Femur (tissue), 1 donor: Measurements from ENCODE around the gene GTPBP2.
"Not testable (repeated sequence)": the region's sequence is repeated elsewhere in the genome, so short reads cannot be mapped to it uniquely, and the experiment has no call there.

ENCODE experiments used
- DNase-seq: peaks from one replicate; pipeline ENCODE4 v3.0.0-alpha.2; 2017

The GTPBP2 gene, protein sequence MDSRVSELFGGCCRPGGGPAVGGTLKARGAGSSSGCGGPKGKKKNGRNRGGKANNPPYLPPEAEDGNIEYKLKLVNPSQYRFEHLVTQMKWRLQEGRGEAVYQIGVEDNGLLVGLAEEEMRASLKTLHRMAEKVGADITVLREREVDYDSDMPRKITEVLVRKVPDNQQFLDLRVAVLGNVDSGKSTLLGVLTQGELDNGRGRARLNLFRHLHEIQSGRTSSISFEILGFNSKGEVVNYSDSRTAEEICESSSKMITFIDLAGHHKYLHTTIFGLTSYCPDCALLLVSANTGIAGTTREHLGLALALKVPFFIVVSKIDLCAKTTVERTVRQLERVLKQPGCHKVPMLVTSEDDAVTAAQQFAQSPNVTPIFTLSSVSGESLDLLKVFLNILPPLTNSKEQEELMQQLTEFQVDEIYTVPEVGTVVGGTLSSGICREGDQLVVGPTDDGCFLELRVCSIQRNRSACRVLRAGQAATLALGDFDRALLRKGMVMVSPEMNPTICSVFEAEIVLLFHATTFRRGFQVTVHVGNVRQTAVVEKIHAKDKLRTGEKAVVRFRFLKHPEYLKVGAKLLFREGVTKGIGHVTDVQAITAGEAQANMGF

DNA sequence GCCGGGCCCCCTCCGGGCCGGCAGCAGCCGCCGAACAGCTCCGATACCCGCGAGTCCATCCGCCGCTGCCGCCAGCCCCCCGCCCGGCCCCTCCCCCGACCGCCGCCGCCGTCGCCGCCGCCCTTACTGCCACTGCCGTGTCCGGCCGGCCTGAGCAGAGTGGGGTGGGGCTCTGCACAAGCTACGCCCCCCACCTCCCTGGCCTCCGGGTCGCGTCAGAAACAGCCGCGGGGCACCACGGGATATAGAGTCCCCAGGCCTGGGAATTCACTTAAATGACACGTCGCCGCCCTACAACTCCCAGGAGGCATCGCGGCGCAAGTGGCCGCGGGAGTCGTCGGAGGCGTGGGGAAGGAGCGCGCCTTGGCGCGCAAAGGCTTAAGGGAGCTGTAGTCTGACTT lies at the start of gene GTPBP2:
GTPBP2 (minus strand) TSS at position 161 of the 401 bp plus-strand sequence; CDS start at position 59, 102 bp downstream.
- DNase-seq: peak; percentile 99

DNA sequence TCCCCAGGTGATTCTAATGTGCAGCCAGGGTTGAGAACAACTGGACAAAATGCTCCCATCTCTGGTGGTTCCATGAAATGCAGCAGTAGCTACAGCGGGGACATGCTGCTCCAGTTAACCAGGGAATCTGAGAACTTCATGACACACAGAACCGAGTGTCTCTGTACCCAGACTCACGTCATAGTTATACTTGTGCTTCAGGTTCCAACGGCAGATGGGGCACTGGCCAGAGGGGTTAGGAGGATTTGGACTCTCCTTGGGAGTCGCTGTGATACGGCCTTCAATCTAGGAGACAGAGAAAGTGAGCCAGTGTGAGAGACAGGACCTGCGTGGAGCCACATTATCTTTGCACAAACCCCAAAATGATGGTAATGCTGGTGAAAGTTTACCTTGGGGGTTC lies 49.3 kb upstream of the GTPBP2 start:
- no peak for DNase-seq

DNA sequence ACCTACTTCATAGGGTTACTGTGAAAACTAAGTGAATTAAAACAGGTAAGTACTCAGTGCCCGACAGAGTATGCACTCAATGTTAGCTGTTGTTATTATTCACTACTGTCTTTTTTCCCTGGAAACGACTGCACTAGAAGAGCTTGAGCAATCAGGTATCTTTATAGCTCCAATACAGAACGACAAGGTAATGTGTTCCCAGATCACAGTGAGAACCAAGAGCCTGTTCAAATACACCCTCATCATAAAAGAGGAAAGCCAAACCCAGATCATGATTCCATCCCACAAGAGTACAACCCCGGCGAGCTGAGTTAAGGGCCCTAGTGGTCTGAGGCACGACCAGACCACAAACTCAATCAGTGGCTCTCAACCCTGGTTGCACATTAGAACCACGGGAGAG lies 48.7 kb upstream of the GTPBP2 start:
- DNase-seq: no peak

DNA sequence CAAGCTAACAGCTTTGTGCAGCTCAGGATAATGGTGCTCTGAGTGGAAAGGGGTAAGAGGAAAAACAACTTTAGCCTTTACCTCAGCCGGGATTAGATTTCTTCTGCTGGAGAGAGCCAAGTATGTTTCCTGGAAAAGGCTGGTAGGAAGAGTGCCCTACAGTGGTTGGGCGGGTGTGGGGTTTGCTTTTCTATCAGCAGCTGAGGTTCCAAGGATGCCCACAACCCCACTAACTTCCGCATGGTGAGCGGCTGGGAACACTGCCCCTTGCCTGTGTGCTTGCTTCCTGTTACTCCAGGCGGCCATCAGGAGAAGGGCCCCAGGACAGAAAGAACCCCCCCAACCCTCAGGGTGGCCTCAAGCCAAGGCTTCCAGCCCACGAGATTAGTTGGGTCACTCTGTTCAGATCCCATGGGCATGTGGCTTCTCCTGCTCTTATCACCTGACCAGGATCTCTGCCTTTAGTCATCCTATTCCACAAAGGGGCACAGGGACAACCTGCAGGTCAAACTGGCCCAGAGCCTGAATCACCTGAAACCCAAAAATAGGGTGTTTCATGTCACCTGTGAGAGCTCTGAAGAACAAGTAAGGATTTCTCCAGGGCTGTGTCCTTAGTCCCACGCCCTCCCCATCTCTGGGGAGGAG lies 48.0 kb upstream of the GTPBP2 start:
- no peak for DNase-seq

DNA sequence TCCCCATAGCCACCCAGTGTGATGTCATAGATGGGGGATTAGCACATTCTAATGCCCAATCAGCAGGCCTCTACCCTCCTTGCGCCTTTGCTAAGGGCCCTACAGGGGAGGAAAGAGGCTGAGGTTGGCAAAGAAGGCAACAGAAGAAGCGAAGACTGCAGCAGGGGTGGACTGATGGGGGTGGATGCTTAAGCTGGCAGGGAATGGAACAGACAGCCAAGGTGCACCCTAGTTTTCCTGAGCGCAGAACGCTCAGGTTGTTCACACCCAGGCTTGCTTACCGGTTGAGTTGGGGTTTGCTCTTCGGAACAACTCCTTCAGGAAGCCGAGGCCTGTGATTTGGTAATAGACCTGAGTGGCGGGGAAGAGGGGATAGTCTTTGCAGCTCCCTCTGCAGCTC lies 45.9 kb upstream of the GTPBP2 start:
- DNase-seq: no peak

DNA sequence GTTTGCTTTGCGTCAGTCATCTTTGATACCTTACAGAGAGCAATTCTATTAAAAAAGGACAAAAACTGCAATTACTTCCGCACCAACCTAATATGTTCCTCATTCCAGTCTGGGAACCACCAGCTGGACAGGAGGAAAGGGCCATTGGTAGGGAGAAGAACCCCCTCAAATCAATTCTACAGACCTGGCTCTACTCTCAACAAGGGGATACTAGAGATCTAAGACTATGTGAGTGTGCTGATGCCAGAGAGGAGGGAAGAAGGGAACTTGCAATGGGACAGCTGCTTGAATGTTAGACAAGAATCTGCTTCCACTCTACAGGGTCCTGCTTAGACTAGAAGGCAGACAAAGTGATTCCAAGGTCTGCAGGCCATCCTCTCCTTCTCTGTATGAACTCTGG lies 45.2 kb upstream of the GTPBP2 start:
- DNase-seq: no peak

DNA sequence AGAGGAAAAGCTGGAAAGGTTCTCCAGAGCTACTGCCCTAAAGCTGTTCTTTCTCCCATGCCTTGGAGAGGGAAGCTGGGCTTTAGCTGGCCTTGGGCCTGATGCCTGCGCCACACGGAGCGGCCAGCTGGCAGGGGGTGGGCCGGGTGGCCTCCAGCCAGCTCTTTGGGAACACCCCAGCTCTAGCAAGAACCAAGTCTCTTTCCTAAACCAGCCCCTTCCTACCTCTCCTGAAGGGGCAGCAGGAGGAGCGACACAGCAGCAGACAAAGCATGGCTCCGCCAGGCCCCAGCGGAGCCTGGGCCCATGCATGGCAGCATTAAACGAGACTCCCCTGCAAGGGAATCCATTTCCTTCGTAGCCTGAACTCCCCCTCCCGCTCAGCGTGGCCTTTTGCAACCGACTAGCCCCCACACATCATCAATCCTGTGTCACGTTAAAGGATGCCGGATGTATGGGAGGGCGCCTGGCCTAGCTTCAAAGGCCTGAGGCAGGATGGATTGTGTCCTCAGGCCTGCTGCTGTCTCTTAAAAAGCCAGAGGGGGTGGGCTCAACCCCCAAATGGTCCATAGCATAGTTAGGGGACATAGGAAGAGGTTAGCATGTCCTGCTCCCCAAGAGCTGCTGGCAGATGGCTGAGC lies 44.5 kb upstream of the GTPBP2 start:
- peak; percentile 60 for DNase-seq

DNA sequence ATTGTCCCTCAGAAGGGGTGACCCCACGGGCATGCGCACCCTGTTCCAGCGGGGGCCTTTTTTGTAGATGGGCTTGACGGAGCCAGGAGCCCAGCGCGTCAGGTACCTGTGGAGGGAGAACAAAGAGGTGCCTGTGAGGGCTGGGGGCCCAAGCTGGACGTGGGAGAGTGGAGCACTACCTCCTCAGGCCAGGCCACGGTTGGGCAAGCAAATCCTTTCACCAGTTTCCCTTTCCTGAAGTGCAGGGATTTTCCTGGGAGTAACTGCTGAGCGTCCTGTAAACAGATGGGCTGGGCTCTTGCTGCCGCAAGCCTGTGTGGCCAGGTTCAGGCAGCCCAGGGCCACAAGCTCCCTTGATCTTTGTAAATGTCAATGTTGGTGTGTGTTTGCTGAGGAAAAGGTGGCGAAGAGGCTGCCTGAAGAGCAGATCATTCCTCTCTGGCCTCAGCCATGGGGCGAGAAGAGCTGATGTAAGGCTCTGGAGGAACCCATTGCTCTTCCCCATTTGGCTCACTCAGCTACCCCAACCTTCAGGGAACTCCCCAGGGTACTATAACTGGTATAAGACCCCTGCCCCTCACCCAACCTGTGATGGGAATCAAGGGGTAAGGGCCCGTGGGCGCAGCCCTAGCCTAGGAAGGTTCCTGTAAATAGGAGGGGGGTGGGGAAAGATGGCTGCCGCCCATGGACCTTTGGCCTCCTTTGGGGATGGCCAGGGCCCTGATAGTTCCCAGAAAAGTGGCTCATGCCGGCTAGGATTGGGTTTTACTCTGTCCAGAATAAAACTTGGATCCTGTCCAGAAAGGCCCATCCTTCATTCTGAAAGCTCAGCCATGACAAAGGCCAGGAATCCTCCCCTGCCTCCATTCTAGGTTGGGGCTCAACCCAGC lies 43.0 kb upstream of the GTPBP2 start:
- DNase-seq: no peak

DNA sequence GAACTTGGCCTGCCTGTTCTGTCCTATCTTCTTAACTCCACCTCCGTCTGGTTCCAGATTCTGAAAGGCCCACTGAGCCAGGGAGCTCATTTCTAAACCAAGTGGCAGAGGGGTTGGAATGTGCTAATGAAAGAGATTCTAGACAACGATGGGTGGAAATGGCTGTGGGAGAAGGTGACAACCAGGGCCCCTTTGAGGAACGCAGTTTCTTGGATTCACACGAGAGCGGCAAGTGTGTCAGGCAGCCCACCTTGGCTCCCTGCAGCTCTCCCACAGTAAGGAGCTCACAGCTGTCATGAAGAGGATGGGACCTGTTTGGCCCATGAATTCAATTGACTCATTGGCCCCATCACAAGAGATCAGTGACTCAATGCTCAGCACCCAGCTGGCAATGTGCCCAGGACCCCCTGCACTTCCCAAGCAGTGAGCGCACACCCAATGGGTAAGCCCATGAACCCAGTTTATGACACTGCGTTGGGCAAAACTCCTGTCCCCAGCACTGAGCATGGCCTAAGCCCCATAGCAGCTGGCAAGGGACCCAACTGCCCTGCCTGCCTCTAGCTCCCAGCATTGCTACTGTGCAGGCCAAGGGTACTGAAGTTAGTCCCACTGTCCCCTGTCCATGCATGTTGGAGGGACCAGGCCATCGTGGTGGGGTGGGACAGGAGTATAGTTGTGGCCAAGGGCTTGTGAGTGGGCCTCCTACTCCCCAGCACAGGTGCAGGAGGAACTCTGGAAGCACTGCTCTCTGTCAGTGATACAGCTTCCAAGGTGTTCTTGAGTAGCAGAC lies 42.1 kb upstream of the GTPBP2 start:
- no peak for DNase-seq

DNA sequence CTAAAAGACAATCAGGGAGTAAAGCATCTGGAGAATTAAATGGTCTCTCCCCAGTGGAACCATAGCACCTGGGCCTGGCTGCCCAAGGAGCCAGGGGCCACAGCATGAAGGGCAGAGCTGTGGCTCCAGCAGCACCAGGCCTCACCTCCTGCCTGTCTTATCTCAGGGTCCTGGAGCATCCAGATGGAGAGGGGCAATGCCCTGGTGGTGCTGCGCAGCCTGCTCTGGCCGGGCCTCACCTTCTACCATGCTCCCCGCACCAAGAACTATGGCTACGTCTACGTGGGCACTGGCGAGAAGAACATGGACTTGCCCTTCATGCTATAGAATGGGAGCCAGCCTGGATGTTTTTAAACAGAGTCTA lies 41.5 kb upstream of the GTPBP2 start:
- no peak for DNase-seq

DNA sequence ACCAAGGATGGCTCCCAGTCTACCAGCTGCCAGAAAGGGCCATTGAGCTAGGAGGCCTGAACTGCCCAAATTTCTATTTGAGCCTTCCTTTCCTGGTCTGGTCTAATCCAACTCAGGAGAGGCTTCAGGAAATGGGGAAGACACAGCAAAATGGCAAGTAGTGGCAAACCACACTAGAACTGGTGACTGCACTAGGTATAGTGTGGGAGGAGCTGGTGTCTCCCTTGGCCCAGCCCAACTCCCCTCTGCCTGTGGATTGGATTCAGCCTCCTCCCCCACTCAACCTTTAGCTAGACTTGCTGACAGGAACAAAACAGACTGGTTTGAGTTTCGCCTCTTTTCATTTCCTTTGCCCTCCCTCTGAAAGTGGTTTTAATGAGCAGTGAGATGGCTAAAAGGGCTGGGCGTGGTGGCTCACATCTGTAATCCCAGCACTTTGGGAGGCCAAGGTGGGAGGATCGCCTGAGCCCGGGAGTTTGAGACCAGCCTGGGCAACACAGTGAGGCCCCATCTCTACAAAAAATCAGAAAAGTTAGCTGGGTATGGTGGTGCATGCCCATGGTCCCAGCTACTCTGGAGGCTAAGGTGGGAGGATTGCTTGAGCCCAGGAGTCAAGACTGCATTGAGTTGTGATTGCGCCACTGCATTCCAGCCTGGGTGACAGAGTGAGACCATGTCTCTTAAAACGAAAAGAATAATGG lies 41.0 kb upstream of the GTPBP2 start:
- no peak for DNase-seq

DNA sequence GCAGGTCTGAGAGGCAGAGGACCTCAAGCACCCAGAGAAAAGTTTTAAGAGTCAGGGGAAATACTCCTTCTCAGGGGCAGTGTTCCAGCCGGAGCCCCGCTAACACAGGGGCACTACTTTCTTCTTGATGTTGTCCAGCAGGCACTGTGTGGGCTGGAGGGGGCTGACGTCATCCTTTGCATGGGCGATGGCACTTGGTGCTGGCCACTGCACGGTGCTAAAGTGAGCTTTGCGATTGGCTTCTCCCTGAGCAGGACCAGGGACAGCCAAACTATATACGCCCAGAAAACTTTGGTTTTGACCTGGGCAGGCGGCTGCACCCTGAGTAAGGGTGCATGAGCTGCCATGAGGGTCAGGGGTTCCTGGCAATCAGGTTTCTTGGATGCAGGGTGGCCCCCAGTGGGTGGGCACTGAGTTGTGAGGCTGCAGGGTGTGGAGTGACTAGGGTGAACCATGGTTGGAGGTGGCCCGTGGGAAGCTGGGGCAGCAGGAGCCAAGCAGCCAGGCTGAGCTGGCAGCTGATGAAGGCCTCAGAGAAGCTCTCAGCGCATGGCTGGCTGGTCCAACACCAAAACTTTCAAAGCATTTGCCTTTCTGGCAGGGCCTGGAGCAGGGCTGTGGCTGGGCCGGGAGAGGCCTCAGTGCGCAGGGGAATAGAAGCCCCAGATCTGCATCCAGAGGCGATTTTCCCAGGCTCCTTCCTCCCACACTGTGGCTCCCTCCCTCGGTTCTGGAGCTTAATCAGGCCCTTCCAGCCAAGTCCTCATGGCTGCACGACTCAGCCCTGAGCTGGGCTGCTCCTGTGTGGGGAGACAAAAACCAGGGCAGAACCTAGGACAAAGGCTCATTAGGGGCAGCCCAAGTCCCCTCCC lies 40.2 kb upstream of the GTPBP2 start:
- peak; percentile 84 for DNase-seq

DNA sequence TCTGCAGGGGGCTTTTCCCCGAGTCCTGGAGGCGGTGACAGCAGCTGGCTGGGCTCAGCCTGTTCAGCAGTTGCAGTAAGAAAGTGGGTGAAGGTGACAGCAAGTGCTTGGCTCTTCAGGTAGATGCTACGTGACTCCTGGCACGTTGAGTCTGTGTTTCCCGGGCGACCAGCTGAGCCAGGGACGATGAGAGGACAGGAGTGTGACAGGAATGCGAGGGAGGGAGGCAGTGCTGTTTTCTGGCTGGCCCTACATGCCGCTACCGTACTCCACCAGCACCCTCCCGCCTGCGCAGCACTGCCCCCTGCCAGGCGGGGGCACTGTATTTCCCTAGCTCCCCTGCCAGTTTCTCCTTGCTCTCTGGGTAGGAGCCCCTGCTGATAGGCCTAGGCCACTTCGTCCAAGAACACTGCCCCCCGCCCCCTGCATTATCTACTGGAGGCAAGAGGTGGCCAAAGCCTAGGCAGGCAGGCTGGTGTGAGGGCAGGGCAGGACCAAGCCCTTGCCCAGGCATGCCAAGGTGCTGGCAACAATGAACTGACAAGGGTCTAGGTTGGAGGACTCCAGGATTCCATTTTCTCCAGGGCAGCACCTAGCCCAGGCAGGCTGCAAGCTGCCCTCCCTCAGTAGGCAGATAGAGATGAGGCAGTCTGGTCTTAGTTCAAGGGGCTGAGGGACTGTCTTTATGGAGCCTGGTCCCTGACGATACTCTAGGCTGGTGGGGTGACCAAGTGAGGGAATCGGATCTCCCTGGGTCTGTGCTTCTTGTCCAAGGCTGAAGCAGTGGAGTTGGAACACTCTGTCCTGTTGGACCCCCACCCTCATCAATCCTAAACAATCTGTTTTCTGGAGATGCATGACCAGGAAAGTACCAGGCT lies 39.3 kb upstream of the GTPBP2 start:
- peak; percentile 62 for DNase-seq

DNA sequence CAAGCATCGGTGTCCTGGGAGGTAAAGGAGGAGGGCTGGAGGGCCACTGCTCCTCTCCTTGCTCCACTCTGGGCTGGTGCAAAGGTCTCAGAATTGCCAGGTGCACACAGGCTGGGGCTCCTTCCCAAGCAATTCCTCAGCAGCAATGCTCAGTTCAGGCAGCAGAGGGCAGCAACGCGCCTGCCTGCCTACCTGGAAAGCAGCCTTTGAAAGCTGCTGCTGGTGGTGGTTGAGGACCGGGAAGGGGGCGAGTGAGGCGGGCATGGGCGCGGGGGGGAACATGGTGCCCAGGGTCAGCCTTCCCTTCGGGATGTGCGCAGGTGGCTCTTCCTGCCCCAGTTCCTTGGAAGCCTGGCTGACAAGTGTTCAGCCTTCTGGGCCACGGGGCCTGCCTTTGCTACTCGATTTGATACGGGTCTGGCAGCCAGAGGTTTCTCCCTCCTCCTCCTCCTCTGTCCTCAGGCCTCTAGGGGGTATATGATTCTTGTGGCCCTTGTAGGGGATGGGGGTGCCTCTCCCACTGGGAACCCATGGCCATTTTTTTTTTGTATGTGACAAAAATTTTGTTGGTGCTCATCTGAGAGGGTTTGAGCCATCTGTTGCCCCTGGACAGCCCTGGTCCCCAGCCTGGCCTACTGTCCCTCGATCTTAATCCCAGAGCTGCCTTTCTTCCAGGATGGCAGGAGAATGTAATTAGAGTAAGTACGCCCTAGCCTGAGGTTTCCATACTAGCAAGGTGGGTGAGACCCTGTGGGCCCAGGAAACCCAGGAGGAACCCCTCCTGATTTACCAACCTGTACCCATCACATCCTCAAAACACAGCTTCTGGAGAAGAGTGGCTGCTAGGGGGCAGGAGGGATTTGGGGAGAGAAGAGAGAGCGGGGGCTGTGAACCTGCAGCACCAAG lies 38.4 kb upstream of the GTPBP2 start:
- peak; percentile 90 for DNase-seq

DNA sequence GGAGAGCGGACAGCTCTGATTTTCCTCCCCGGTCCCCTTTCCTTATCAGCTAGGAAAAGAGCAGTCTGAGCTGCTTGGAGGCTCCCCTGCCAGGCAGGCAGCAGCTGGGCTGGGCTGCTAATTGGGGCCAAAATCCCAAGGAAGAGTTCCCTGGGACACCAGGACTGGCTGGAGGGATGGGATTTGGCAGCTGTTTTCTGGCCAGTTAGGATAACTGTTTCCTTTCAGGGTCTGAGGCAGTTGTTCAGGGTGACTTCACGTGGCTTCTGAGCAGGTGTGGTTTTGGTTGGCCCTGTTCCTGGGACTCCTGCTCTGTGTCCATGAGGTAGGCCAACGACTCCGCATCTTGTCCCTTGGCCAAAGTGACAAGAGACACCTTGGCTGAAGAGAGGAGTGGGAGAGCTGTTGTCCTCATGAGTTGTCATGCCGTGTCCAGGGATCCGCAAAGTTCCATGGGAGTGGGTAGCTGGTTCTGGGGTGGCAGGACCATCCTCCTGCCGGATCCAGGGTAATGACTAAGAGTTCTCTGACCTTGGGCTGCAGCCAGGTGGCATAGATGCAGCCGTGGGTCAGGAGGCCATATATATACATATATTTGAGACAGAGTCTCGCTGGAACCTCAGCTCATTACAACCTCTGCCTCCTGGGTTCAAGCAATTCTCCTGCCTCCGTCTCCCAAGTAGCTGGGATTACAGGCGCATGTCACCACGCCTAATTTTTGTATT lies 37.3 kb upstream of the GTPBP2 start:
- no peak for DNase-seq

DNA sequence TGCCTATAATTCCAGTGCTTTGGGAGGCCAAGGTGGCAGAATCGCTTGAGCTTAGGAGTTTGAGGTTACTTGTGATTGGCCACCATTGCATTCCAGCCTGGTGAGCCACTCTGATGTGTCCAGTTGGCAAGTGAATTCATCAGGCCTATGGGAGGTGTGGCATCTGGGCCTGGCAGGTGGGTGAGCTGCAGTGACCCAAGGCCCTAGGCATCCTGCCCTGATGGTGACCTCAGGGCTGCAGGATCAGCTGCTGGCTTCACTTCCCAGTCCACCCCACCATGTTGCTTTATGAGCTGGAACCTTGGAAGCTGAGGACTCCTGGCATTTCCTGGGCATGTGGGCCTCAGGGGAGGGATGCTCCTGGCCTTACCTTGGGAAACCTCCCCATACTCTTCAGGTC lies 36.3 kb upstream of the GTPBP2 start:
- DNase-seq: no peak

DNA sequence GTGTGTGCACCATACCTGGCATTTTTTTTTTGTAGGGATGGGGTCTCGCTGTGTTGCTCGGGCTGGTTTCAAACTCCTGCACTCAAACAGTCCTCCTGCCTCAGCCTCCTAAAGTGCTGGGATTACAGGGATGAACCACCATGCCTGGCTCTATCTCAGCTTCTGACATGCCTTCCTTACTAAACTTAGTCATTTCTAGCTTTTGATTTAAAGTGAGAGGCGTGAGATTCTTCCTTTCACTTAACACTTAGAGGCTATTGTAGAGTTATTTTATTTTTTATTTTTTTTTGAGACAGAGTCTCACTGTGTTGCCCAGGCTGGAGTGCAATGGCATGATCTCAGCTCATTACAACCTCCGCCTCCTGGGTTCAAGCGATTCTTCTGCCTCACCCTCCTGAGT lies 33.9 kb upstream of the GTPBP2 start:
- not testable (repeated sequence) for DNase-seq
